Mesothelial cell of epicardium (in vitro differentiated cells): Measurements from ENCODE around the gene YAP1. TPM values are rescaled to one million over a fixed set of nuclear protein-coding genes. Genes with fewer than 3 reads are reported as not detected.

ENCODE experiments used
- DNase-seq, 2 experiments: peaks; one replicate each; pipeline ENCODE4 v3.0.0; 2021; ENCODE audit warnings: low spot score in 2 of 2; ENCODE audit not compliant: unreplicated experiment in 2 of 2
- H3K27ac Mint-ChIP-seq: 2 replicates; pipeline ENCODE4 v1.8.0; 2021; ENCODE audit warnings: mixed read lengths
- H3K27me3 Mint-ChIP-seq: 2 replicates; pipeline ENCODE4 v1.8.0; 2021; ENCODE audit warnings: low read depth, mixed read lengths
- H3K36me3 Mint-ChIP-seq: 2 replicates; pipeline ENCODE4 v1.8.0; 2021; ENCODE audit warnings: mixed read lengths
- H3K4me1 Mint-ChIP-seq: 2 replicates; pipeline ENCODE4 v1.8.0; 2021; ENCODE audit warnings: mixed read lengths
- H3K4me3 Mint-ChIP-seq: 2 replicates; pipeline ENCODE4 v1.8.0; 2021; ENCODE audit warnings: mild to moderate bottlenecking, moderate library complexity, mixed read lengths
- H3K9me3 Mint-ChIP-seq: 2 replicates; pipeline ENCODE4 v1.8.0; 2021; ENCODE audit warnings: mixed read lengths
- total RNA-seq: library from RNA; stranded (reverse); gene quantifications from 3 replicates; pipeline ENCODE4 v1.2.1, GENCODE V29; 2021
- TF ChIP-seq, protein P1 (sequence below): fragments of 200-600 bp; sonication (generic); IDR thresholded peaks from one replicate; pipeline ENCODE4 v1.5.0; 2021; ENCODE audit warnings: antibody characterized with exemption; ENCODE audit not compliant: unreplicated experiment

Gene YAP1
- total RNA-seq, 1 donor from 2014 or later = 194 TPM

DNA sequence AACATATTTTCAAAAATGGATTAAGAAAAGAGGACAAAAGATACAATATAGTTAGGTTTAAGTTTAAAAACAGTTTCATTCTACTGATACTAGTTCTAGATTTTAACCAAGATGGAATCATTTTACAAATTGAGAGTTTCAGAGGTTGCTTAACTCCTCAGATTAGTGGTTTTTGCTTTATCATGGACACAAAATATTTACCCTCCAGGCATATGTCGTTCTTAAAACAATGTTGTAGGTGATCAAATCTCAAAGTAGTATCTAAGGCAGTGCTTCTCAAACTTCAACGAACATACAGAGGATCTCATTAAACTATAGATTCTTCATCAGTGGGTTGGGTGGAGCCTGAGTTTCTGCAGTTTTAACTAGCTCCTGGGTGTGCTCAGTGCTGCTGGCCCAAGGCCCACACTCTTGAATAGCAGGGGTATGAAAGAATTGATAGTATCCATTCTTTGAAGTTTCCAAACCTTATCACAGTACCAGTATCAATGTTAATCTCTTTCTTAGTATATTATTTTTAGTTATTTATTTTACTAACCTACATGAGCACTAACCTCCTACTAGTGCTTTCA lies 48.0 kb downstream of the YAP1 start:
- no peak for DNase-seq
- H3K36me3 Mint-ChIP-seq = peaks cover under 1% of the 10 kb centered on the region
- H3K9me3 Mint-ChIP-seq = no peaks in the 10 kb centered on the region
- H3K27ac Mint-ChIP-seq = peak overlapping the region; percentile 78
- H3K27me3 Mint-ChIP-seq = no peaks in the 10 kb centered on the region
- peaks cover 76% of the 10 kb centered on the region for H3K4me1 Mint-ChIP-seq
- TF ChIP-seq, protein P1, sequence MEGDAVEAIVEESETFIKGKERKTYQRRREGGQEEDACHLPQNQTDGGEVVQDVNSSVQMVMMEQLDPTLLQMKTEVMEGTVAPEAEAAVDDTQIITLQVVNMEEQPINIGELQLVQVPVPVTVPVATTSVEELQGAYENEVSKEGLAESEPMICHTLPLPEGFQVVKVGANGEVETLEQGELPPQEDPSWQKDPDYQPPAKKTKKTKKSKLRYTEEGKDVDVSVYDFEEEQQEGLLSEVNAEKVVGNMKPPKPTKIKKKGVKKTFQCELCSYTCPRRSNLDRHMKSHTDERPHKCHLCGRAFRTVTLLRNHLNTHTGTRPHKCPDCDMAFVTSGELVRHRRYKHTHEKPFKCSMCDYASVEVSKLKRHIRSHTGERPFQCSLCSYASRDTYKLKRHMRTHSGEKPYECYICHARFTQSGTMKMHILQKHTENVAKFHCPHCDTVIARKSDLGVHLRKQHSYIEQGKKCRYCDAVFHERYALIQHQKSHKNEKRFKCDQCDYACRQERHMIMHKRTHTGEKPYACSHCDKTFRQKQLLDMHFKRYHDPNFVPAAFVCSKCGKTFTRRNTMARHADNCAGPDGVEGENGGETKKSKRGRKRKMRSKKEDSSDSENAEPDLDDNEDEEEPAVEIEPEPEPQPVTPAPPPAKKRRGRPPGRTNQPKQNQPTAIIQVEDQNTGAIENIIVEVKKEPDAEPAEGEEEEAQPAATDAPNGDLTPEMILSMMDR = no peak
- no peak overlapping the region for H3K4me3 Mint-ChIP-seq

DNA sequence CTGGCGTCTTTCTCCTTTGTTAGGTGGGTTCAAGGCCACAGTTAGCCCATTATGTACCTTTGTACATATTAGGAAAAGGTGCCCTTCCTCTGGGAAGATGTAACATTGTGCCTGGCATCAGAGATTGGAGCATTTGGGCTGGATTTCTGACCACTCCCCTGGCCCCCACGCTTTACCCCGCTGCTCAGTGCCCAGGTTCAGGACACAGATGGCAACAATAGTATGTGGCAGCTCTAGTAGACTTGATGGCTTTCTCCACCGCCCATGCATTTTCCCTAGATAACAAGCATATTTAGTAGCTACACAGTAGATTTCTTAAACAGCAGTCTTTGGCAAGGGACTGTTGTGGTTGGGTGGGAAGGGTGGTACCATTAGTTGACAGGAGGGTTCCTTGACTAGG lies 53.1 kb downstream of the YAP1 start:
- Mint-ChIP-seq H3K4me3 (no peak overlapping the region), H3K4me1 (peaks cover 51% of the 10 kb centered on the region), H3K9me3 (no peaks in the 10 kb centered on the region), H3K27ac (peak overlapping the region; percentile 25), H3K36me3 (peaks cover 11% of the 10 kb centered on the region), H3K27me3 (no peaks in the 10 kb centered on the region)
- no peak for DNase-seq
- TF ChIP-seq, protein P1 = no peak

DNA sequence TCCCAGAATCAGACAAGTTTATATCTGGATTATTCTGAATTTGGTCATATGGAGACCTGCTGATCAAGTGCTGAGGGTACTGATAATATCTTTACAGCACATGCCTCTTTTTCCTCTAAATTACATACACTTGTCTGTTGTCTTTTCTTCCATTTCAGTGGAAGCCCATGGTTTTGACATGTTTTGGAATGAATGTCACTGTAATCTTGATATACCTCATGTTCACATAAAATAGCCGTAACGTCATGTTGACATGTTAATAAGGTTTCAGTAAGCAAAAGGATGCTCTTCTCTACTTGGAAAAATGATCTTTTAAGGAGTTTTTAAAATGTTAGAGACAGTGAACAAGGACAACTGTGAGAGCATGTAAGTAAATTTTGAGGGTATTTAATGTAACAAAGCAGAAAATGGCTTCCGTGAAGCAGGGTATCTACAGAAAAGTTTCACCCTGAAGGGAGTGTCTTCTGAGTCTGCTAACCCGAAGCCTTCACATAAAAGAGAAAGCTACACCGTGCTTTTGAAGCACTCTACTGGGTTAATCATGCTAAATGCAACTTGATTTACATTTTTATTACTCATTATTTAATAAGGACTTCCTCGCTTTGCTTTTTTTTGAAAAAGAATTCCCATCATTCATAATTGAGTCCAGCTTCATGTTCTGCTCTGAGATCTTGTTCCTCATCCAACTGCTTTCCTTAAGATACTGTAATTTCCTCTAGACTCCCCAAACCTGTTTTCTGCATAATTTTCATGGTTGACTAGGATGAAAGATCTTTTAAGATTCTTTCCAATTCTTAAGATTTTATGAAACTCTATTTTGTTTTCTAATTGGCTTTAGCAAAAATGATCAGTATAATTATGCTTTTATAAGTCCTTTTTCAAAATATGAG lies 56.2 kb downstream of the YAP1 start:
- H3K36me3 Mint-ChIP-seq = peaks cover 13% of the 10 kb centered on the region
- H3K9me3 Mint-ChIP-seq = no peaks in the 10 kb centered on the region
- no peak overlapping the region for H3K4me3 Mint-ChIP-seq
- TF ChIP-seq, protein P1 = no peak
- DNase-seq = no peak
- H3K27ac Mint-ChIP-seq = peak overlapping the region; percentile 72
- peaks cover 48% of the 10 kb centered on the region for H3K4me1 Mint-ChIP-seq
- H3K27me3 Mint-ChIP-seq = no peaks in the 10 kb centered on the region

DNA sequence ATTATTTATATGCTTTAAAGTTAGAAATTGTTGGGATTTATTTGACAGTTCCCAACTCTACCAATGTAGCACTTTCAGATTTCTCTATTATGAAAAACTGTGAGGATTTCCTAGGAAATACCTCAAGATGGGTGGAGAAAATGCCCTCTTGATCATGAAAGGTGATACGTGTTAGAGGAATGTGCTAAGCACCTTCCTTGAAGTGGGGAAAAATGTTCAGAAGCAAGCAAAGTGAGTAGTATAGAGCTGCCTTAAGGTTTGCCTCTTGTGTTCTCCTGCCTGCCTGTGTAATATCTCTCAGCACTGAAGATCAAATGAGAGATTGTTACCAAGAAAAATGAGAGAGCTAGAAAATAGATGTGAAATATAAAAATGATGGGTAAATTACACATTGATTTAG lies 58.2 kb downstream of the YAP1 start:
- H3K27ac Mint-ChIP-seq = peak overlapping the region; percentile 76

DNA sequence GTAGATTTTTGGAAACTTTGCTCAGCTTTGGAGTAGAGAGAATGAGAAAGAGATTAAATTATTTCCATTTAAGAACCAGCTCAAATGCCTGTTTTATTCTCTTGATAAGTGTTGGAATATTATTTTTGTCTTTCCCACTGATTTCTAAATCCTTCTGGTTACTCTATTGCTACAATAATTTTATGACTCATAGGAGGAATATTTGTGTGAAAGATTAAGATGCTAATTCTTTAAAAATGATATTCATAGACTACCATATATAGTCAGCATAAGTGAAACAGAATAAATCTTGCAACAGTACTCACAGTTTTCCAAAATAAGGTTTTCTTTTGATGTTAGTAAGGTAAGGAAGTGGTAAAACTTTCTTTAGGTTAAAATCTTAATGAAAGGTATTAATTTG lies 60.9 kb downstream of the YAP1 start:
- Mint-ChIP-seq H3K4me1 (peaks cover 32% of the 10 kb centered on the region), H3K36me3 (peaks cover 25% of the 10 kb centered on the region), H3K4me3 (no peak overlapping the region), H3K27me3 (no peaks in the 10 kb centered on the region), H3K9me3 (no peaks in the 10 kb centered on the region), H3K27ac (peak overlapping the region; percentile 95)
- TF ChIP-seq, protein P1 = no peak
- no peak for DNase-seq

More for the DNA sequence above, 58.2 kb downstream of the YAP1 start:
- Mint-ChIP-seq H3K4me1 (peaks cover 36% of the 10 kb centered on the region), H3K27me3 (no peaks in the 10 kb centered on the region), H3K4me3 (no peak overlapping the region), H3K9me3 (no peaks in the 10 kb centered on the region), H3K36me3 (peaks cover 13% of the 10 kb centered on the region)
- TF ChIP-seq, protein P1 = no peak
- no peak for DNase-seq
